Measurements from ENCODE around the gene ACBD6.

ACBD6 gene

DNA sequence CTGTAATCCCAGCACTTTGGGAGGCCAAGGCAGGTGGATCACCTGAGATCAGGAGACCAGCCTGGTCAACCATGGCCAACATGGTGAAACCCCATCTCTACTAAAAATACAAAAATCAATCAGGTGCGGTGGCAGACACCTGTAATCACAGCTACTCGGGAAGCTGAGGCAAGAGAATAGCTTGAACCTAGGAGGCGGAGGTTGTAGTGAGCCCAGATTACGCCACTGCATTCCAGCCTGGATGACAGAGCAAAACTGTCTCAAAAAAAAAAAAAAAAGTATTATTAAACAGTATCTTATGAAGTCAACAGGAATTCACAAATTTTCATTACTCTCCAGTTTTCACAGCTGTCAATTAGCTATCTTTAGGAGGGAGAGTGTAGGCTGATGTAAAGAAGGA, 3.8 kb downstream of the ACBD6 start:
- in situ Hi-C loops (cut with MboI; ENCODE audit: low sequenced_read_pairs), result no loop called here

DNA sequence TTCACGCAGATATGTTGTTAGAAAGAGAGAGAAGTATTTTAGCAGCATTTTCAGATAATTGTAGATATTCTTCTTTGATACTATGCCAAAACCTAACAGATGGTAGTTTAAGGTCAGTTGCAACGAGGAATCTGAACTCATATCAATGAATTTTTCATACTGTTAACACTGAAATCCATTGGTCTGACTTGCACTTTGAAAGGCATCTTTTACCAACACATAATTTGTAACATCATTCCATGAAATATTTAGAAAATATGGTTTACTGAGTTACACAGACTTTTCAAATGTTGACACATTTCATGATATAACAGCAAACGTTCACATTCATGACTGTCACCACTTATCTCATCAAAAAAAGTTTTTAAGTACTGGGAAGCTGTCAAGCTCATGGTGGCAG, 4.6 kb downstream of the ACBD6 start:
- in situ Hi-C loops (cut with MboI; ENCODE audit: low sequenced_read_pairs), result no loop called here

DNA sequence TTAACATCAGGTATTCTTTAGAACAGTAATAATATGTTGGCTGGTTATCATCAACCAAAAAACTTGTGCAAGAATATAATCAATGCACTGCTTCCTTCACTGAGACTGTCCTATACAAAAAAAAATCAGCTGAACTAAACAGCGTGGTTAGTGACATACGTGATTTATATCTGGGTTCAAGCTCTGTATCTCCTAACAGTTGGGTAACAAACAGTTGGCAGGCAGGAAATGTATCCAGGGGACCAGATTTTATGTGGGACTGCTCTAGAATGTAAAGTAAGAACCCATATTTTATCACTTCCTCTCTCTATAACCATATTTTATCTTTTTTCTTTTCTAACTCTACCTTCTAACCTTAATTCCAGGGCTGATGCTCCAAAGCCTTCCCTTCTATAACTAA, 8.0 kb downstream of the ACBD6 start:
- in situ Hi-C loops (cut with MboI; ENCODE audit: low sequenced_read_pairs), result no loop called here

DNA sequence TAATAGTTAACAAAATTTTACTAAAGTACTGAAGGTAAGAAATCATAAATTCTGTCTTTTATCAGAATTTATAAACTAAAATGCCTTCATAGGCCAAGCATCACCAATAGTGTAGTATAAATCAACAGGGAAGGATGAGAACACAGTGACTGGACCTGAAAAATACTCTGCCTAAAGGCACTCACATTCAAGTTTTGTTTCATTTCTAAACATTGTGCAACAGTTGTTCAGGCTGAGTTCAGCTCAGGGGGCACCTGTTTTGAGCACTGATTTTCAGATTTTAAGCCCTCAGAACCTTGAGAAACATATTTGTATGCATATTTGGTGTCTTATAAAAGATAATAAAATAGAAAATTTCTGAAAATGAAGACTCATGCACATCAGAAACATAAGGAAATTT, 12.4 kb downstream of the ACBD6 start:
- in situ Hi-C loops (cut with MboI; ENCODE audit: low sequenced_read_pairs), result loop anchor here (10.0 kb wide), 1 partner anchor 235 kb away; no protein-coding TSS in a partner anchor

DNA sequence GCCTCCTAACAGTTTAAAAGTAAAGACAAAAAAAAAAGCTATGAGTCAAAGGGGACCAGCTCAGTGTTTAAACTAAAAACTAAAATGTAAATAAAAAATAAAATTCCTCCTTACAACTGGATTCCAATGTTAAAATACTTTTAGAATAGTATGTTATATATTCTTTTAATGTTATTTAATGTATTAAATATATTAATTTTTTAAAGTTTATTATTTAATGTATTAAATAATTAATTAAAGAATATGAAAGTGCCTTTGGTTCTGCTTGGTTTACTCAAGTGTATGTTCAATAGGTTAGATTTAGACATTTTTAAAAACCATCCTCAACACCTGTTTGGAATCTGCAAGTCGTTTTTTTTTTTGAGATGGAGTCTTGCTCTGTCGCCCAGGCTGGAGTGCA, 13.1 kb downstream of the ACBD6 start:
- in situ Hi-C loops (cut with MboI; ENCODE audit: low sequenced_read_pairs), result loop anchor here (10.0 kb wide), 1 partner anchor 235 kb away; no protein-coding TSS in a partner anchor

DNA sequence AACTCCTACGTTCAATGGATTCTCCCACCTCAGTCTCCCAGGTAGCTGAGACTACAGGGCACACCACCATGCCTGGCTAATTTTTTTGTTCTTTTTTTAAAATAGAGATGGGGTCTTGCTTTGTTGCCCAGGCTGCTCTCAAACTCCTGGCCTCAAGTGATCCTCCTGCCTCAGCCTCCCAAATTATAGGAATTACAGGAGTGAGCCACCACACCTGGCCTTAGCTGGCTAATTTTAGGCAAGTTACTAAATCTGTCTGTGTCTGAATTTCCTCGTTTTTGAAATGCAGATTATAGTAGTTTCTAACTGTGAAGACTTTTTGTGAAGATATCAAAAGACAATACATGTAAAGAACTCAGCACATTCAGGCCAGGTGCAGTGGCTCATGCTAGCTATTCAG, 13.7 kb downstream of the ACBD6 start:
- in situ Hi-C loops (cut with MboI; ENCODE audit: low sequenced_read_pairs), result loop anchor here (10.0 kb wide), 1 partner anchor 234 kb away; no protein-coding TSS in a partner anchor

DNA sequence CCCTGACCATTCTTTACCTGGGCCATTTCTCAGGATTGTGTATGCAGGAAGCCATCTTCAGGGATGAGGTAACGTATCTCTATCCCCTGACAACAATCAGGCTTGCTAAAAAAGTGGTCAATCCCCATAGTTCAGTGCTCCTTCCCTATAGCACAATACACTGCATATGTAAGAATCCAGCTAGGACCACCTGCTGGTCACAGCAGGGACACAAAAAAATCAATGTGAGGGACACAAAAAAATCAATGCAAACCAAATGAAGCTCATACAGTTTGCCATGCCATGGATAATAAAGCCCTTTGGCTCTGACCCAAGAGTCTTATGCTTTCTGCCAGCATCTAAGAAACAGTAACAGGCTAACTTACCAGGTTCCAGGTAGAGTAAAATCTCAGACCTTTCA, 16.3 kb downstream of the ACBD6 start:
- in situ Hi-C loops (cut with MboI; ENCODE audit: low sequenced_read_pairs), result loop anchor here (10.0 kb wide), 1 partner anchor 231 kb away; no protein-coding TSS in a partner anchor

DNA sequence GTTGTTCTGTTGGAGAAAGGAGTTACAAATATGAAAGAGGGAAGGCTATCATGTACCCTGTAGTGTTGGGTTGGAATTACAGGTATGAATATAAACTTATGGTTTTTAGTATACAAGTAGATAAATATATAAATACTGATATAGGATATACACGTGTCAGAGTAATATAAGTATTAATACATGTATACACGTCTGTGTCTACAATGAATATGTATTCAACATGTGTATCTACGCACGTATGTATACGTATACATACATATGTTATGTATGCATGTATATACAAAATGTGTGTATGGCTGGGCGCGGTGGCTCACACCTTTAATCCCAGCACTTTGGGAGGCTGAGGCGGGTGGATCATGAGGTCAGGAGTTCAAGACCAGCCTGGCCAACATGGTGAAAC, 17.9 kb downstream of the ACBD6 start:
- in situ Hi-C loops (cut with MboI; ENCODE audit: low sequenced_read_pairs), result loop anchor here (10.0 kb wide), 1 partner anchor 230 kb away; no protein-coding TSS in a partner anchor

DNA sequence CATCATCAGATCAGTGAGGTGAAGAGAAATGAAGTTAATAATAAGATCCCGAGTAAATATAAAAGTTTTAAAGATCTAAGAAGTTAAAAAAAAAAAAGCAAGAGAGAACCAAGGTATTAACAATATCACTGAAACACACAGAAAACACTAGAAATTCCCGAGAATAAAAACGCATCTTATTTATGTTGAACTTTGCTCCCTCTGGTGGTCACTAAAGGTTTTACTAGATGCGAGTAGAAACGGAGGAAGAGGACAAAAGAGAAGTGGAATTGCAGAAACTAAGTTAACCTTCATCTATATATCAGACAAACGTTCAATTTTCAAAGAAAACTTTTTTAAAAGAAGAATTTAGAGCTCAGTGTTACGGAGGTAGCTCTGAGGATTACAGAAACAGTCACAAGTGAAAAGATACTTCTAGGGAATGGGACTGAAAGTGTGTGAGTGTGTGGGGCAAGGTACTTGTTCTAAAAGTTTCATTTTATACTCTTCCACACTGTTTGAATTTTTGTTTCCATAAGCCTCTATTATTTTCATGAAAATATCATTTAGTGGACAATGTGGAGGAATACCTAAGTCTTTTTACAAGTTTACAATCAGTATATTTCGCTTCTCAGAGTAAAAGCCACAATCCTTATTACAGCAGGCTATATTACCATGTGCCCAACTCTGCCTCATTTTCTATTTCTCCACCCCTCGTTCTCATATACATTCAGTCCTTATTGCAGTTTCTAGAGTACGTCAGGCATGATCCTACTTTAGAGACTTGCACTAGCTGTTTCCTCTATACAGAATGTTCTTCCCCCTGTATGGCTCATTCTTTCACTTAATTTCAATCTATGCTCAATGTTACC, 19.7 kb downstream of the ACBD6 start:
- in situ Hi-C loops (cut with MboI; ENCODE audit: low sequenced_read_pairs), result loop anchor here (10.0 kb wide), 1 partner anchor 228 kb away; no protein-coding TSS in a partner anchor

DNA sequence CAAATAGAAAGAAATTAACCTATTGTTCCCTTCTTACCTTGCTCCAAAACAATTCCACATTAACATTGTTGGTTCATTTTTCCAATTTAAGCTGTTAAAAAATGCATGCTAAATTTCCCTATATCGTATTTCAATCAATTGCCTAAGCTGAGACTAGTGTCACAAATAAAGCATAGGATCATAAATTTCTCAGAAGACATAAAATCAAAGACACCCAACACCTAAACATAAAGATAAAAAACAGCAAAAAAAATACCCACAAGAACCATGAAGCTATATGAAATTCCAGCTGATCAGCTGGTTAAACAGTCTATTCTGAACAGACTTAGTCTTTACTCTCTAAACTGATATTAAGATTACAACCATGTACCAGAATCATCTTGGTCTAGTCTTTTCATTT, 32.3 kb downstream of the ACBD6 start:
- in situ Hi-C loops (cut with MboI; ENCODE audit: low sequenced_read_pairs), result loop anchor here (25.0 kb wide), 2 partner anchors 608 to 758 kb away; no protein-coding TSS in a partner anchor

DNA sequence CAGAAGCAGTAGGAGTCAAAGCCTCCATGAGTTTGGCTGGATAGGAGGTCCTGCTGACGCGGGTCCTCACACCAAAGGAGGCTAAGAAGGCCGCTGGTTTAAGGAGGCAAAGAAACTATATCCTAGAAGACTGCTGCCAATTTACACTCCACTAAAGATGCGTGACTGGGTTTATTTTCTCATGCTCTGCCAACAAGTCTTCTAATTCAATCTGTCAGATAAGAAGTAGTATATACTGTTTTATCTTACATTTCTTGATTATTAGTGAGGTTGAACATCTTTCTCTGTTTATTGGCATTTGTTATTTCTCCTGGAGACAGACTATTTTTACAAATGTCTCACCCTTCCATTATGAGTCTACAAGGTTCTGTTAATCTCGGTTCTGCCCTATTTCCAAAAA, 34.1 kb downstream of the ACBD6 start:
- in situ Hi-C loops (cut with MboI; ENCODE audit: low sequenced_read_pairs), result loop anchor here (25.0 kb wide), 2 partner anchors 606 to 756 kb away; no protein-coding TSS in a partner anchor

DNA sequence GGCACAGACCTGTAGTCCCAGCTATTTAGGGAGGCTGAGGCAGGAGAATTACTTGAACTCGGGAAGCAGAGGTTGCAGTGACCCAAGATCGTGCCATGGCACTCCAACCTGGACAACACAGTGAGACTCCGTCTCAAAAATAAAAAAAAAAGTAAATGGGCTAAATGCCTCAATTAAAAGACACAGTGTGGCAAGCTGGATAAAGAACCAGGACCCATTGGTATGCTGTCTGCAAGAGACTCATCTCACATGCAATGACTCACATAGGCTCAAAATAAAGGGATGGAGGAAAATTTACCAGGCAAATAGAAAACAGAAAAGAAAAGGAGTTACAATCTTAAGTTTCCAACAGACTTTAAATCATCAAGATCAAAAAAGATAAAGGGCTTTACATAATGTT, 40.3 kb downstream of the ACBD6 start:
- in situ Hi-C loops (cut with MboI; ENCODE audit: low sequenced_read_pairs), result loop anchor here (25.0 kb wide), 2 partner anchors 600 to 750 kb away; no protein-coding TSS in a partner anchor

DNA sequence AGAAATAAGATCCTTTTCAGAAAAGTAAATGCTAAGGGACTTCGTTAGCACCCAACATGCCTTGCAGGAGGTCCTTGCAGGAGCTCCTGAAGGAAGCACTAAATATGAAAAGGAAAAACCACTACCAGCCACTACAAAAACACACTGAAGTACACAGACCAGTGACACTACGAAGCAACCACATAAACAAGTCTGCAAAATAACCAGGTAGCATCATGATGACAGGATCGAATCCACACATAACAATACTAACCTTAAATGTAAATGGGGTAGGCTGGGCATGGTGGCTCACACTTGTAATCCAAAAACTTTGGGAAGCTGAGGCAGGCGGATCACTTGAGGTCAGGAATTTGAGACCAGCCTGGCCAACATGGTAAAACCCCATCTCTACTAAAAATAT, 40.7 kb downstream of the ACBD6 start:
- in situ Hi-C loops (cut with MboI; ENCODE audit: low sequenced_read_pairs), result loop anchor here (25.0 kb wide), 2 partner anchors 599 to 749 kb away; no protein-coding TSS in a partner anchor

DNA sequence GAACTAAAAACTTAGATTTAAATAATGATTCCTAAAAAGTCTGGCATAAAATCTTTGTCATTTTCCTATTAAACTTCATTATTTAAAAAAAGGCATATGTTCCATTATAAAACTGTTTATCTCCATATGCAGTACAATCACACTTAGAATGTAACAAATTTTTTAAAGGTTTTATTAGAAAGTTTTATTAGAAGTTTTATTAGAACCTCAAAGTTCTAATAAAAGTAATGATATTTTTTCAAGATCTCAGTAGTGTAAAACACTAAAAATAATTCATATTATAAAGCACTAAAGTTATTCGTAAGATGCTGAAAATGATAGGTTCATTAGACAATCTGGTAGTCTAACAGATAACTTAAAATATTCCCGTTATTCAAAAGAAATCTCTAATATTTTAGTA, 43.6 kb downstream of the ACBD6 start:
- in situ Hi-C loops (cut with MboI; ENCODE audit: low sequenced_read_pairs), result loop anchor here (25.0 kb wide), 2 partner anchors 597 to 747 kb away; no protein-coding TSS in a partner anchor

DNA sequence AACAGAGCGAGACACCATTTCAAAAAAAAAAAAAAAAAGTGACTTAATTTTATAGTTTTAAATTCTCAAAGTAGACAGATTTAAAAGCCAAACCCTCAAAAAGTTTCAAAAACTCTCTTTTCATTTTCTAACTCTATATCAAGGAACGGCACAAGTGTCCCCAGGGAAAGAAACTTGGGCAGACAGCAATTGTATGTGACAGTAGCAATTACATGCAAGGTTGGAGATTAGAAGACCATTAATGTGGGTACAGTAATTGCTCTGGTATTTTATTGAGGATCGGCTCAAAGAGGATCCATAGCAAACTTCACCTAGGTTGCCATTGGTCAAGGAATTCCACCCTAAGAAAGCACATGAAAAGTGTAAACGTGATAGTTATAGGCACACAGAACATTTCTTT, 46.2 kb downstream of the ACBD6 start:
- in situ Hi-C loops (cut with MboI; ENCODE audit: low sequenced_read_pairs), result loop anchor here (25.0 kb wide), 2 partner anchors 594 to 744 kb away; no protein-coding TSS in a partner anchor

DNA sequence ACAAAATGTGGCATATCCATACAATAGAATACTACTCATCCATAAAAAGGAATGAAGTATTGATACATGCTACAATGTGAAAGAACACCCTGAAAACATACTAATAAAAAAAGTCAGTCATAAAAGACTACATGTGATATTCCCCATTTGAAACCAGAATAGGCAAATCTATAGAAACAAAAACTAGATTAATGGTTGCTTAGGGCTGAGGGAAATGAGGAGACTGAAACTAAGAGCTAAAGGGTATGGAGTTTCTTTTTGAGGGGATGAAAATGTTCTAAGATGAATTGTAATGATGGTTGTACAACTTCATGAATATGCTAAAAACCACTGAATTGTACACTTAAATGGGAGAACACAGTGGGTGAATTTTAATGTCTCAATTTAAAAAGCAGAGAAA, 50.9 kb downstream of the ACBD6 start:
- in situ Hi-C loops (cut with MboI; ENCODE audit: low sequenced_read_pairs), result loop anchor here (25.0 kb wide), 2 partner anchors 589 to 739 kb away; no protein-coding TSS in a partner anchor

DNA sequence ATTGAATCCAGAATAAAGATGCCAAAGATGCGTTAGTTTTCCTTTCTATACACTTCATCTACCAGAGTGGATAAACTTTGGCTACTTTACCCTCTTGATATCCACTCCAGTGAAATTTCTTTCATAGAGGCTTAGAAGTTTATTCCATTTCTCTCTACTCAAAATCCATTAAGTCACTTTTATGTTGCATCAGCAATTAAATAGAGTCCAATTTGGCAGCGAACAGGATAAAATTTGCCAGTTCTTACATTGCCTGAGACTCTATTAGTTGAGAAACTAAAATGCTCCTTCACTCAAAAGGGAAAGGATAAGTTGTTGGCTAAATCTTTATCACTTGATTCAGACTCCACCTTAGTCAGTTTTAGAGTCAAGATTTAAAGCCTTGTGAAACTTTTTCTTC, 57.9 kb downstream of the ACBD6 start:
- in situ Hi-C loops (cut with MboI; ENCODE audit: low sequenced_read_pairs), result no loop called here

DNA sequence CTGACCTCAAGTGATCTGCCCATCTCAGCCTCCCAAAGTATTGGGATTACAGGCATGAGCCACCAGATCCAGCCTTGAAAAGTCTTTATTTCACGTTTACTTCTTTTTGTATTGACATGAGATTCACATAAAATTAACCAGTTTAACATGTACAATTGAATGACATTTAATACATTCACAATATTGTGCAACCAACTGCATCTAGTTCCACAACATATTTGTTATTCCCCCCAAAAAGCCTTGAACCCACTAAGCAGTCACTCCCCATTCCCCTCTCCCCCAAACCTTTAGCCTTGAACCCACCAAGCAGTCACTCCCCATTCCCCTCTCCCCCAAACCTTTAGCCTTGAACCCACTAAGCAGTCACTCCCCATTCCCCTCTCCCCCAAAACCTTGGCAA, 62.0 kb downstream of the ACBD6 start:
- in situ Hi-C loops (cut with MboI; ENCODE audit: low sequenced_read_pairs), result no loop called here

DNA sequence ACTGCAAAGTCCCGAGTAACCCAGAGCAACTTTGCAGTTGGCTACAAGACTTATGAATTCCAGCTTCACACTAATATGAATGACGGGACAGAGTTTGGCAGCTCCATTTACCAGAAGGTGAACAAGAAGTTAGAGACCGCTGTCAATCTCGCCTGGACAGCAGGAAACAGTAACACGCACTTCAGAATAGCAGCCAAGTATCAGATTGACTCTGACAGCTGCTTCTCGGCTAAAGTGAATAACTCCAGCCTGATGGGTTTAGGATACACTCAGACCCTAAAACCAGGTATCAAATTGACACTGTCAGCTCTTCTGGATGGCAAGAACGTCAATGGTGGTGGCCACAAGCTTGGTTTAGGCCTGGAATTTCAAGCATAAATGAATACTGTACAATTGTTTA, 66.8 kb downstream of the ACBD6 start:
- in situ Hi-C loops (cut with MboI; ENCODE audit: low sequenced_read_pairs), result no loop called here

DNA sequence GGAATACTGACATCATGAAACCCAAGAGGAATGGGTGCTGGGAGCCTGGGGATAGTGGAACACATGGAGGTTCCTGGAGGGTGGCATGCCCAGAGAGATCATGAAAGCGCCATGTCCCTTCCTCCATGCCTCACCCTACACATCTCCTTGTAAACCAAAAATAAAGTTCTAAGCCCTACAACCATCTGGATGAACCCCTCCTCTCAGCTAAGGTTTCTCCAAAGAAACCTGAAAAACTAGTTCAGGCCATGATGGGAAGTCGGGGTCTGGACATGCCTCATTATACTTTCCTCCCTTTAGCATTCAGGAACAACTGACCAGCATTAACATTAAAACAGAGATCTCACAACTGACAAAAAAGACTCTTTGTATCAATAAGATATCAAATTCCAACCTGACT, 68.5 kb downstream of the ACBD6 start:
- in situ Hi-C loops (cut with MboI; ENCODE audit: low sequenced_read_pairs), result no loop called here

DNA sequence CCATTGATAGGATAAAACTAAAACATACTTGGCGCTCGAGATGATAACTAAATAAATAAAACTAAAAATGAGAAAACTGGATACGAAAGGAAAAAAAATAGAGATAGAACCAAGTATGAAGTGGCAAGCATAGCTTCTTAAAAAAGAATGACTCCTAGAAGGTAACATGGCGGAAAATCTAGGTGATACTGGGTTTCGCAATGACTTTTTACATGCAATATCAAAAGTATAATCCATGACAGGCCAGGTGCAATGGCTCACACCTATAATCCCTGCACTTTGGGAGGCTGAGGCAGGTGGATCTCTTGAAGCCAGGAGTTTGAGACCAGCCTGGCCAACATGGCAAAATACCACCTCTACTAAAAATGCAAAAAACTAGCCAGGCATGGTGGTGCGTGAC, 70.7 kb downstream of the ACBD6 start:
- in situ Hi-C loops (cut with MboI; ENCODE audit: low sequenced_read_pairs), result no loop called here

All from HL-60/S4 (cell line).